ENCODE data around the gene BEAN1. TPM values are rescaled to one million over a fixed set of nuclear protein-coding genes. Genes with fewer than 3 reads are reported as not detected.

Gene BEAN1
- total RNA-seq, 1 donor = under 0.01 TPM

GRCh38 chr16:66440970-66441369 is 13.9 kb downstream of the BEAN1 start:
- no peak overlapping the region for H3K4me3 ChIP-seq (ENCODE audit: low read depth, low read length)
- no peak for TF ChIP-seq CTCF (IDR thresholded peaks at IDR 0.05; ENCODE audit: insufficient read depth, low read depth, low read length)
- DNase-seq (ENCODE audit: low read depth) = no peak

GRCh38 chr16:66441586-66442375 is 14.7 kb downstream of the BEAN1 start:
- no peak for TF ChIP-seq CTCF (IDR thresholded peaks at IDR 0.05; ENCODE audit: insufficient read depth, low read depth, low read length)
- DNase-seq (ENCODE audit: low read depth) = no peak
- H3K4me3 ChIP-seq (ENCODE audit: low read depth, low read length) = no peak overlapping the region

- no peak for DNase-seq (ENCODE audit: low read depth)
- no peak overlapping the region for H3K4me3 ChIP-seq (ENCODE audit: low read depth, low read length)
- no peak for TF ChIP-seq CTCF (IDR thresholded peaks at IDR 0.05; ENCODE audit: insufficient read depth, low read depth, low read length)
Measured at GRCh38 chr16:66442502-66443268, 15.6 kb downstream of the BEAN1 start.

DNA sequence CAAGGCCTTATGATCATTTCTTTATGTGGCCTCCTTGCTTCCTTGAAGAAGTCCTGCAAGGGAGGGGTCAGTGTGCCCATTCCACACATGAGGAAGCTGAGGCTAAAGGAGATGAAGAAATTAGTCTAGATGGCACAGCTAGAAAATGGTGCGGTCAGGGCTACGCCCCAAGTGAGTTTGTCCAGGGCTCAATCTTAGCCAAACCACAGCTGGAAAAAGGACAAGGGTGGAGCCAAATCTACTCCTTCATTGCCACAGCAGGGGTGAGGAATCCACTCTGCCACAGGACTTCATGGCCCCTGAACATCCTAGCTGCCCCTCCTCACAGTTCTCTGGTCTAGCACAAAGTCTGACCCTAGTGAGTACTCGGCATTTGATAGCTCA is 16.2 kb downstream of the BEAN1 start:
- H3K4me3 ChIP-seq (ENCODE audit: low read depth, low read length) = no peak overlapping the region
- DNase-seq (ENCODE audit: low read depth) = no peak
- no peak for TF ChIP-seq CTCF (IDR thresholded peaks at IDR 0.05; ENCODE audit: insufficient read depth, low read depth, low read length)

DNA sequence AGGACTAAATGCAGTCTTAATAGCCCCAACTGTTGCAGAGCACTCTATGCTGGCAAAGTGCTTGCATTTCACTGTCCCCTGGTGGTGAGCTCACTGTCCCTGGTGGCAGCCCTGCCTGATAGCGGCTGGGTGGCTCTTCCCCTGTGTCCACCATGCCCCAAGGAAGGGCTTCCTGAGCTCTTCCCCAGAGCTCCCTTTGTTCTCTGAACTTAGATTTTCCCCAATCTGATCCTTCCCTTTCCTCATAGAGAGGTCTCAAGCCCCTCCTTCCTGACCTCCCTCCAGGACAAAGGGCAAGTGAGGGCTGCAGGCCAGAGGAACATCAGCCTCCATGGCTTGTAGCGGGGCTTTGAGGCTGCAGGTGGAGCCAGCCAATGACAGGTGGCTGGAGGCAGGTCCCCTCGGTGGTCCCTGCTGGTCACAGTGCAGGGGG is 17.0 kb downstream of the BEAN1 start:
- H3K4me3 ChIP-seq (ENCODE audit: low read depth, low read length) = no peak overlapping the region
- DNase-seq (ENCODE audit: low read depth) = no peak
- TF ChIP-seq CTCF (IDR thresholded peaks at IDR 0.05; ENCODE audit: insufficient read depth, low read depth, low read length) = peak; percentile 5

DNA sequence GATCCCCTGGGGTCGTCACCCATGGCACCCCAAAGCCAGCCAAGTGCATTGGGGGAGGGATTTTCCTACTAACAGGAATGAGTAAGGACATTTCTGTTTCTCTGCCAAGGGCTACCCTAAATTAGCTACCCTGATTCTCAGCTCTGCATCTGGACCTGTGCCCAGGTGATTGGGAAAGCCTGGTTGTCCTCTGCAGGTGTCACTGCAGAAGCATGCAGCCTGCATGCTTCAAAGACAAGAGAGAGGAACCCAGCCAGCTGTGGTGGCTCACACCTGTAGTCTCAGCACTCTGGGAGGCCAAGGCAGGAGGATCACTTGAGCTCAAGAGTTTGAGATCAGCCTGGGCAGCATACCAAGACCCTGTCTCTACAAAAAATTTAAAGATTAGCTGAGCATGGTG is 19.6 kb downstream of the BEAN1 start:
- no peak for TF ChIP-seq CTCF (IDR thresholded peaks at IDR 0.05; ENCODE audit: insufficient read depth, low read depth, low read length)
- no peak for DNase-seq (ENCODE audit: low read depth)

More for the DNA sequence above, 19.6 kb downstream of the BEAN1 start:
- no peak overlapping the region for H3K4me3 ChIP-seq (ENCODE audit: low read depth, low read length)

All from fibroblast of villous mesenchyme (primary cell).